C4-2B (cell line): ENCODE results near the gene LHFPL5.

ENCODE experiments used
- H3K27ac ChIP-seq: fragments of 450-650 bp; 2 replicates; pipeline ENCODE4 v1.5.1; 2017
- CTCF ChIP-seq: fragments of 450-650 bp; conservative IDR thresholded peaks from 2 replicates; pipeline ENCODE4 v1.5.1; 2017; ENCODE audit warnings: mild to moderate bottlenecking
- ZFX ChIP-seq: fragments of 450-650 bp; IDR thresholded peaks from 2 replicates; pipeline ENCODE4 v1.6.1; 2017

The LHFPL5 gene

GRCh38 chr6:35795453-35796071 is 9.6 kb upstream of the LHFPL5 start:
- TF ChIP-seq CTCF (no peak), ZFX (no peak)

GRCh38 chr6:35796236-35796635 is 8.9 kb upstream of the LHFPL5 start:
- no peak for TF ChIP-seq ZFX
- no peak for TF ChIP-seq CTCF
- no peak overlapping the region for H3K27ac ChIP-seq

More at GRCh38 chr6:35795453-35796071, 9.6 kb upstream of the LHFPL5 start:
- no peak overlapping the region for H3K27ac ChIP-seq

- TF ChIP-seq CTCF: no peak
- no peak for TF ChIP-seq ZFX
These were observed 7.2 kb upstream of the LHFPL5 start for GRCh38 chr6:35797837-35798526.

GRCh38 chr6:35798706-35799105 is 6.4 kb upstream of the LHFPL5 start:
- TF ChIP-seq ZFX (no peak), CTCF (no peak)

More at GRCh38 chr6:35797837-35798526, 7.2 kb upstream of the LHFPL5 start:
- H3K27ac ChIP-seq: no peak overlapping the region

GRCh38 chr6:35801148-35801547 is 4.0 kb upstream of the LHFPL5 start:
- H3K27ac ChIP-seq: no peak overlapping the region
- TF ChIP-seq ZFX (no peak), CTCF (no peak)

More at GRCh38 chr6:35798706-35799105, 6.4 kb upstream of the LHFPL5 start:
- H3K27ac ChIP-seq: no peak overlapping the region

- TF ChIP-seq ZFX (no peak), CTCF (no peak)
- H3K27ac ChIP-seq: no peak overlapping the region
These were observed 3.5 kb downstream of the LHFPL5 start for GRCh38 chr6:35808688-35809087.

- TF ChIP-seq CTCF (no peak), ZFX (no peak)
- no peak overlapping the region for H3K27ac ChIP-seq
These were observed 4.7 kb downstream of the LHFPL5 start for GRCh38 chr6:35809809-35810208.
